Endometrium (tissue), 2 donors: ENCODE data around the gene INCA1.

ENCODE experiments used
- FAIRE-seq: peaks from 2 replicates; lab custom pipeline; 2012; peaks lifted over from hg19 to GRCh38; lab: Jason Lieb, UNC
- donor health status: control.
- donor health status: control.

The INCA1 gene

DNA sequence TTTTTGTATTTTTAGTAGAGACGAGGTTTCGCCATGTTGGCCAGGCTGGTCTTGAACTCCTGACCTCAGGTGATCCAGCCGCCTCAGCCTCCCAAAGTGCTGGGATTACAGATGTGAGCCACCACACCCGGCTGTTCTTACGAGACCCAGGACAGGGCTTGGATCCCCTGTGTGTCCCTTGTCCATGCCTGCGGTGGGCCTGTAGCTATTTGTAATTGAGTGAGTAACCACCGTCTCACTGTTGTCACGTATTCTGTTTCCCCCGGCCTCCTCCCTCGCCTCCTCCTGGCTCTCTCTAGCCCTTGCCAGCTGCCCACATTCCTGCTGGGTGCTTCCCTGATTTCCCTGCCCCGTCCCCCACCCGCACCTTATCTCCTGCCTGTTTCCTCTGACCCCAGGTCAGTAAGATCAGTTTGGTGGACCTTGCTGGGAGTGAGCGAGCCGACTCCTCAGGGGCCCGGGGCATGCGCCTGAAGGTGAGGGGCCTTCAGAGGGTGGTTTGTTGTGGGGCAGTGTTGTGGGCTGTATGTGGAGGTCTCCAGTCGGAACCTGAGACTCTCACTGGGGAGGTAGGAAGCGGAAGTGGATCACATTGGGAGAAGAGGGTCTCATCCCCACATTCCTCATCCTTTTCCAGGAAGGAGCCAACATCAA is 6.0 kb upstream of the INCA1 start:
- no peak for FAIRE-seq

DNA sequence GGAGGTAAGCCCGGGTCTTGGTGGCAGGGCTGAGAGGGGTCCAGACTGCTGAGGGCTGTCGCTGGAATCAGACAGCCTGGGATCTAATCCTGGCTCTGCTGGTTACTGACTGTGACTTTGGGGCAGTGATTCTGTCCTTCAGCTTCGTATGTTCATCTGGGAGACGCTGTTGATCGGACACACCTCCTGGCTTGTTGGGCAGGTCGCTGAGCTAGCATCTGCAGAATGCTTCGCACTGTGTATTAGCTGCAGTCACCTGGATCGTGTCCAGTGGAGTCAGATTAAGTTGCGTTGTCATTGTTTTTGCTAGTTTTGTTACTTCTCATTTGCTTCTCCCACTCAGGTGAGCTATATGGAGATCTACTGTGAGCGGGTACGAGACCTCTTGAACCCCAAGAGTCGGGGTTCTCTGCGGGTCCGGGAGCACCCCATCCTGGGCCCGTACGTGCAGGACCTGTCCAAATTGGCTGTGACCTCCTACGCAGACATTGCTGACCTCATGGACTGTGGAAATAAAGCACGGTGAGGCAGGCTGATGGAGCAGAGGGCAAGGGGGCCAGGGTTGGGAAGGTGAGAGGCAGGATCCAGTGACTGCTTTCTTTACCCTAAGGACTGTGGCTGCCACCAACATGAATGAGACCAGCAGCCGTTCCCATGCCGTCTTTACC is 4.9 kb upstream of the INCA1 start:
- no peak for FAIRE-seq

DNA sequence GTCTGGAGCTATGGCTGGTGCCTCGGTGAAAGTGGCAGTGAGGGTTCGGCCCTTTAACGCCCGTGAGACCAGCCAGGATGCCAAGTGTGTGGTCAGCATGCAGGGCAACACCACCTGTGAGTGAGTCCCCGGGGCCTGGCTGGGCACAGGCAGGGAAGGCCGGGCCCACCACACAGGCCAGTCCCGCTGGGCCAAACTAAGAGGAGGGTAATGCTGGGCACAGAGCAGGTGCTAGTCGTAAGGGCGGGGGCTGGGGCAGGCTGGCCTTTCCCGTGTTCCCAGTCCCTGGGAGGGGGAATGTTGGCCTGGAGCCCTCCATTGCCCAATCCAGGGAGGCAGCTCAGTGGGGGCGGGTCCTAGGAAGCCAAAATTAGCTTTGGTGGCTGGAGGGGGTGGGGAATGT is 2.9 kb upstream of the INCA1 start:
- no peak for FAIRE-seq

DNA sequence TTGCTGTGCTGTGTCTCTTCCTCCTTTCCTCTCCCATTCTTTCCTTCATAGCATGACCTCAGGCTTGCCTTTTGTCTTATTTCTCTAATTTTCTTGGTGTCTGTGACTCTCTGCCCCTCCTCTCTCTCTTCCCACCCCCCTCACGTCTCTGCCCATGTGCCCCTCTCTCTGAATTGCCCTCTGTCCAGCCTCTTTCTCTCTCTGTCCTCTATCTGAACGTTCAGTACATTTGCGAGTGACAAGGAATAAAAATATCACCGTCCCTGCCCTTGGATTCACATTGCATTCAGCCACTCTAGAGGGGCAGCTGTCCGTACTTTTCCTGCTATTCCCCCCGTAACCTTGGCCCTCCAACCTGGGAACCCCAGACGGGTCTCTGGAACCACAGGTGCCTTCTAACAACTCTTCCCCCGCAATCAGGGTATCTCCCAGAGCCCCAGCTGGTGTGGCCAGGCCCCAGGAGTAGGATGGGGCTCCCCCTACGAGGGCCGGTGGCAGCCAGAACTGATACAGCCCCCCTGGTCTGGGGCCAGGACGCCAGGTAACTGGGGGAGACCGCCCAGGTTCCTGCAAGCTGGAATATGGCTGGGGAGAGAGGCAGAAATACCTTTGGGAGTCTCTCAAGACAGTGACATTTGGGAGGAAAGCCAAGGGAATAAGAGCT is 2.2 kb upstream of the INCA1 start:
- no peak for FAIRE-seq

DNA sequence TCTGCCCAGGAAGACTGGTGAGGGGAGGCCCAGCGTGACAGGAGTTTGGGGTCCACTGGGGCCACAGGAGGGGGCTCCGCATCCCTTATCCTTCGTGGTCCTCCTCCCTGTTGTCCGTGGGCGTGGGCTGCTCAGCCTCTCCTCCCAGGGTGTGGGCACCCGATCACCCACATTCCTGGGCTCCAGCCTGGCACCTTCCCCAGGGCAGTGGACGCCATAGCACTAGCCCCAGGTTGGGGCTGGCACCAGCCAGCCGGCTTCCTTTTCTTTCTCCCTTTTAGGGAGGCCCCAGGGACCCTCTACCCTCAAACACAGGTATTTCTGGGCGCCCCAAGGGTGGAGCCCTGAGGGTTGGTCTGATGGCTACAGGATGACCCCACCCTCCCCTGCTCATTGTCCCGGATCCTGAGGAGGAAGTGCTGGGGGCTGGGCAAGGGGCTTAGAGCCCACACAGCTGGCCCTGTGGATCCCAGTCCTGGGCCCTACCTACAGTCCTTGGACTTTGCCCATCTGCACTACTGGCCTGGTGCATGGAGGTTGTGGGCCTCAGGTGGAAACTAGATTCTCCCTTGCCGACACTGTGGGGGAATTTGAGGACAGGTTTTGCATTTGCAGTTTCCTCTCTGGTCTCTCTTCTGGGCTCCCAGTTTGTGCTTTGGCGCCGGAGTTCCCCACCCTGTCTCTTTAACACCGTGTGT is 1.6 kb upstream of the INCA1 start:
- no peak for FAIRE-seq

DNA sequence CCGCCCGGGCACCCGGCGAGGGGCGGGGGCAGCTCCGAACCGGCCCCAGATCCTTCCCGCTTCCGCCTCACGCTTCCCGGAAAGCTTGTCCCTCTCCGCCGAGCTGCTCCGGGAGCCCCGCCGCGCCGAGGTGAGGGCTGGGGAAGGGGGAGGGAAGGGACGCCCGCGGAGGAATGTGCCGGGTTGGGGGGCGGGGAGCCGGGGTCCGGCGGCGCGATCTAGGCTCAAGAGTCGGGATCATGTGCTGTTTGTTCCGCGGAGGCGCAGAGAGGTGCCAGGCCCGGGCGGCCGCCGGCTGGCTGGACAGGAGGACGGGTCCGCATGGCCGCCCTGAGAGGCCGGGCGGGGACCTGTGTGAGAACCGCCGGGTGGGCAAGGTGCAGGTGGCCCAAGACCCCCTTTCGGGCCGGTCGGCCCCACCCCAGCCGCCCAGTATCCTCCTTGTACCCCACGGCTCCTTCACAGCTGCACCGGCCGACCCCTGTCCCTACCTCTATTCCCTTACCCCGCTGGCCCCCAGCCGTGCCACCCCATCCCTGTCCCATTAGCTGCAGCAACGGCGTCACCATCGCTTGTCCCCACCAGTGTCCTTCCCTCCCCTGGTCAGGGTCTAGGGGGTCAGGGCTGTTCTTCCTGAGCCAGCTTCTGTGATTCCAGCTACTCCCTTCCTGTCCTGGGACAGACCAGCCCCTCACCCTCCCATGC is 857 bp upstream of the INCA1 start:
- no peak for FAIRE-seq

DNA sequence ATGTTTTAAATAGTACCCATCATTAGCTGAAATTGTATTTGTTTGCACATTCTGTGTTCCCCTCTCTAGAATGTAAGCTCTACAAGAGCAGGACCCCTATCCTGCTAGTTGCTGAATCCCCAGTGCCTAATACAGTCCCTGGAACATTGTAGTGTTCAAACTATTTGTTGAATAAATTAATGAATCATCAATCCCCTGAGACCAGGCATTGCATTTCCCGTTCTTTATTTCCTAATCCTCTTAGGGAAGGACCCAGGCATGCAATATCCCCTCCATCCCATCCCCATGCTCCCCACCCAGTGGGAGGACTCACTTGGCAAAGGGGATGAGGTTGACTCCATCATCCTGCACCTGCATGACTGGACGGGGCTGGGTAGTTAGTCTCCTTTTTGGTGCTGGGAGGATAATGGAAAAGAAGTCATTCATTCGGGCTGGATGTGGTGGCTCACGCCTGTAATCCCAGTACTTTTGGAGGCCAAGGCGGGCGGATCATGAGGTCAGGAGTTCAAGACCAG is 3.2 kb downstream of the INCA1 start:
- FAIRE-seq = no peak

DNA sequence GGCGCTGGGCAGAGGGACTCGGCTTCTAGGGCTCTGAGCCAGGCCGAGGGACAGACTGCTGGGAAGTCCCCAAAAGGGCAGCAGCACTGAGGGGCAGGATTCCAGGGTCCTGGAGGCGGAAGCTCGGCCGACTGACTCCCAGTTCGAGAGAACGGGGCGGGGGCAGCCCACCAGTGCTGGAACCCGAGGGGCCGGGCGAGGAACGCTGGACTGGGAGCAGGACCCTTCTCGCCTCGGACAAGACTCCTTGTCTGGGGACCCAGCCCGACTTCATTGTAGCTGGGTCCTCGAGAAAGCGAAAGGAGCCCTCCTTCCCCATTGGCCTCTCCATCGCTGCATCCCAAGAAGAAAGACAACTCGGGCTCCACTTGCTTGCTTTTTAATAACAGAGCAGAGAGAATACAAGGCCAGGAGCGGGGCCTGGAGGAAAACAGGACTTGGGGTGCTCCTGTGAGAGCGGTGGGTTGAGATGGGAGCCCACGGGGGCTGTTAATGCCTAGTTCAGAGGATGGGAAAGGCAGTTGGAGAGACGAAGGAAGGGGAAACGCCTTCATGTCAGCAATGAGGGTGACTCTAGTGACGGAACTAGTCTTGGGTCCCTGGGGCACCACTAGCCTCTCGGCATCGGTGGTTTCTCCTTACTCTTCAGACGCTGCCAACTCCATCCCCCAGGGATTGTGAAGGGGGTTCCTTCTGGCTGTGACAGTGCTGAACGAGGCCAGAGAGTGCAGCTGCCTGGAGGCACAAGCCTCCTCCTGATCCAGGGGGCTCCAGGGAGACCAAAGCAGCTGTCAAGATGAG is 9.4 kb downstream of the INCA1 start:
- no peak for FAIRE-seq

DNA sequence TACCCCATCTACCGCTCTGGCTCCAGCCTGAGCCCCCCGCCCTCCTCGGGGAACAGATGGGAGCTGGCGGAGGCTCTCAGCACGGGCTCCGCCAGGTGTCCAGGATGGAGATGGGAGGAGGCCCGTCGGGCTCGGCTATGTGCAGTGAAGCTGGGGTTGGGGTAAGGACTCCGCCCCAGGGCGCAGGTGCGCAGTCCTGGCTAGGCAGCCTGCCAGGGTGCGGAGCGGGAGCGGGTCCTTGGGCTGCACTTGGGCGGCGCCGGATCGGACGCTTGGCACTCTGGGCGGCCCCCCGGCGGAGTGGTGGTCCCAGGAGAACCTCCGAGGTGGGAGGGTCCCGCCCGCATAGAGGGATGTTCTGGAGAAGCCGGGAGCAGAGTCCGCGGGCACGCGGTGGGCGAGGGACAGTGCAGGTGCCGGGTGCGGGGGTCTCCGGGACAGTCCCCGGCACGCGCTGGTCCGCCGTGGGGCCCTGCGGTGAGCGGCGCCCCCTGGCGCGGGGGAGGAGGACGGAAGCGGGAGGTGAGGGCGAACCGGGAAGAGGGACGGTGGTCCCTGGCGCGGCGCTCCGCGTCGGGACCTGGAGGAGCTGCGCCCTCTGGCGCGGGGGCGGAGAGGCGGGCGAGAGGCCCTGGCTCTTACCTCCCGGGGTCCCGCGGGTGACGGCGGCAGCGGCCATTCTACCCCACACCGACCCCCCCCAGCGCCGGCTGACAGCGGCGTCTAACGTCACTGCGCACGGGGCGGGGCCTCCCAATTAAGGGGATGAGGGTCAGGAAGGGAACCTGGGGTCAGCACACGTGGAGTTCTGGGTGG is 10.2 kb downstream of the INCA1 start, which contains the start of gene CAMTA2:
TSS of gene CAMTA2 (minus strand) at position 725 of the 816 bp plus-strand sequence. CDS start 1,453 bp downstream, outside the sequence.
- FAIRE-seq = no peak

DNA sequence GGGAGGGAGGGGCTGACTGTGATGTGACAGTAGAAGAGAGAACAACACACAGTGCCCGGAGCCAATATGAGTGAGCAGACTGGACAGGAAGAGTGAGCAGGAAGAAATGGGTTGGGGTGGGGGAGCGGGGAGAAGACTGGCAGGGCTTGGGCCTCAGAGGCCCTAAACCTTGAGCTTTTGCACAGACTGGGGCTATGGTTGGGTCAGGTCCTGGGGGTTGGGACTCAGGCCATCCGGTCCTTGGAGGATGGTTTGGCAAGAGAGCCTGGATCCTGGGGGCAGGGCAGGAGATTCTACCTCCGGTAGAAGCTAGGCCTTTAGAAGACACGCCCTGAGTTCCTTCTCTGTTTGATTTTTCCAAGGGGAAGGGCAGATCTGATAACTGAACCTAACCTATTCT is 10.9 kb downstream of the INCA1 start:
- no peak for FAIRE-seq

DNA sequence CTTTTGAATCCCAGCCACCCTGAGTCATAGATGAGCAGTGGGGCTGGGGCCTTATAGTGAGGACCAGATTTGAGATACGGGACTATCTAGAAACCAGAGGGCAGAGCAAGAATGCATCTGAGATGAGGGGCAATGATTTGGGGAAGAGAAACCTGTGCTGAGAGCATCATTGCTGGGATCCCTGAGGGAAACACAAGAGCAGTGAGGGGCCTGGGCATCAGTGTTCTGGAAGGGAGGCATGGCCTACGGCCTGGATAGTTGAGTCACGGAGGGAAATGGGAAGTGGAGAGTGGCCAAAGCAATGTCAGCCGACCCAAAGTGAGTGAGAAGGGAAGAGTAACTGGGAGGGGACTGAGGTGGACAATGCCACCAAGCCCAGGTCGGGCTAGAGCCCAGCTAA is 15.0 kb downstream of the INCA1 start:
- FAIRE-seq = no peak

DNA sequence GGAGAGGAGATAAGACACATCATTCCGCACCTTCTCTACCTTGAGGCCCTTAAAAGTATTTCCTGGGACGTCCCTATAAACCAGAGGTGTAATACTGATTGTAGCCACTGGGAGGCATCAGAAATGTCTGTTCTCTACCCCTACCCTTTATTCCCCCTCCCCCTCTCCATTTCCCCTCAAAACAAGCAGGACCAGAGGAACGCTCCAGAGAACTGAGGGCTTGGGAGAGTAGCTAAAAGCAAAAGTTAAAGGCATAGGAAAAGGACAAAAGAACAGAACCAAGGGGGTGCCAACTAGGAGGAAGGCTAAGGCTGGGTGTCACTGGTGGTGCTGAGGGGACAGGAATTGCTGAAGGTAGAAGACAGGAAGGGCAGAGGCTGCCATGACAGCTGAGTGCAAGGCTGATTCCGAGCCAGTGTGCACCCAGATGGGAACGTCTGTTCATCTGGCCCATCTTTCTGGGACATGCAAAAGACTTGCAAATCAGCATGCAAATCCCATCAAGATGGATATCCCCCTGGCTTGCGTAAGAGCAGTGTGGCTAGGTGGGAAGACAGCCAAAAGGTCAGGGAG is 16.6 kb downstream of the INCA1 start:
- FAIRE-seq = no peak

DNA sequence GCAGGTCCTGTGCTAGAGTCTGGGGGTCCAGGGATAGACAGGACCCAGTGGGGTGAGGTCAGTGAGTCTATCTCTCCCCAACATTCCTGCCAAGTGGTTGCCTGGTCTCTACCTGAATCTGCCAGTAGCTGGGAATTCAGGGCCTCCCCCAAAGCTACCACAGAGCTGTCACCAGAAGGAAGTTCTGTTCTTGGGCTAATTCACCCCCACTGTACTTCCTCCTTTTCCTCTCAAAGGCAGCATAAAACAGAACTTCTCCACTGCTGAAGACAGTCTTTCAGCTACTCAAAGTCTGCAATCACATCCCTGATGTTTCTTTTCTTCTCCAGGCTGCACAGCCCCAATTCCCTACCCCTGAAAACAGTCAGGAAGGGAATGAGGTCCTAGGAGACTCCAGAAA is 18.6 kb downstream of the INCA1 start:
- no peak for FAIRE-seq

DNA sequence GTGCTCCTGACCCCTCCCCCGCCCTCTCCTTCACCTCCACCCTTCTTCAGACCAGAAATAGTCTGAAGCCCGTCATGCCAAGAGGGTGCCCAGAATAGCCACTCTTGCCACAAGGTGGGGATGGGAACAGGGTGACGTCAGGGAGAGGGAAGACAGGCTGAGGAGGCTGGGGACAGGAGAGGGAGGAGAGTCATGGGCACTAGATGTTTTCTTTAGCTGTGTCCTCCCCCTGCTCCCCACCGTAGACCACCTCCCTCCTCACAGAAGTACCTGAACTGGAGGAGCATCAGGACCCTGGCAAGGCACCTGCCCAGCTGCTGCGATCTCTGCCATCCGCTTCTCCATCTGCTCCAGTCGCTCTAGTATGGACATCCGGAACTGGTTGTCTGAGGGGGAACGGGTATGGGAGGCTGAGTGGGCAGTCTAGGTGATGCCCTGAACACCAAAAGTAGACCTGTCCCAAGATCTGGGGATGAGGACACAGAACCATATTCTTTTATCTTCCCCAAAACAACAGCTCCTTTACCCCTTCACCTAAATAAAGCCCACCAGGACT is 23.1 kb downstream of the INCA1 start:
- no peak for FAIRE-seq

DNA sequence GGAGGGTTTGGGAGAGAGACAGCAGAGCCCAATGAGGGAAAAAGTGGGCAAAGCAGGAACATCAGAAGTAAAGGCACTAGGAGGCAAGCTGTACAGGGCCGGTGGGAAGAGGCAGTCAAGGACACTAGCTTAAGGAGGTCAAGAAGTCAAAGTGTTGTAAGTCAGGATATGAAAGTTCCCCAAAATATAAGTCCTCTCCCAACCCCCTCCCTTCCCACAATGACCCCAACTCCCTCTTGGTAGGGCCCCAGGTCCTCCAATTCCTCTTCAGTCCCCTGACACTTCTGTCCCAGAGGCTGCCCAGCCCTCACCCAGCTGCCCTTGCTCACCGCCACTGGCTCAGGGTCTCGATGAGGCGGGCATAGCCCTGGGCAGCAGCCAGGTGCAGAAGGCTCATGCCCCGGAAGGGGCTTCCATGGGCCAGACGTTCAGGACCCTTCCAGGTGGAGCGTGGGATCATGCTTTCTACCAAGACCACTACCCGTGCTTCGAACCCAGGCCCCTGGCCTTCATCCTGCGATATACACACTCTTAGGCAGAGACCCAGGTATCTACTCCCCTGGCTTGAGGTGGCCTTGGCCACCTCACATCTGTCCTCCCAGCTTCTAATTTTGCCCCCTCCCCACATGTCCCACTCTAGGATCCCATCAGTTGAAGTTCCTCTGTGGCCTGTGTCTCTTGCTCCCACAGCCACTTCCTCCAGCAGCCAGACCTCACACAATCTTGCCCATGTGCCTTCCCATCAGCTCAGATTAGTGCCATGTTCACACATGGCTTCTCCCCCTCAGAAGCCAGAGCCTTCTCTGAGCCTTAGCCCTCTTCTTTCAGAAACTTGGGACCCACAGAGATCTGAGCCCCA is 23.8 kb downstream of the INCA1 start:
- FAIRE-seq = no peak

DNA sequence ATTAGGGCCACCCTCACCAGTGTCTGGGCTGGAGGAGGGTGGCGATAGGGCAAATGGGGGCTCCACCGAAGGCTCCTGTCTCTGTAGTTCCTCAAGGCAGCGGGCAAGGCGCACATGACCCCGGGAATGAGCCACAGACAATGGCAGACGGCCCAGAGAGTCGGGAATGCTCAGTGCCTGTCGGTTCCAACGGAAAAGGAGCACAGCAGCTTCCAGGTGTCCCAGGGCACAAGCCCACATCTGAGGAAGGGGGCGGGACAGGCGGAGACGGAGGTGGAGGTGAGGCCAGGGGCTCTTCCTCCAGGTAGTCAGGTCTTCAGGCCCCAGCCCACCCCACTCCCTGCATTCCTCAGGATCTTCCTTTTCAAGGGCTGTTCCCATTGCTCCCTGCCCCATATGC is 24.6 kb downstream of the INCA1 start:
- FAIRE-seq = no peak

DNA sequence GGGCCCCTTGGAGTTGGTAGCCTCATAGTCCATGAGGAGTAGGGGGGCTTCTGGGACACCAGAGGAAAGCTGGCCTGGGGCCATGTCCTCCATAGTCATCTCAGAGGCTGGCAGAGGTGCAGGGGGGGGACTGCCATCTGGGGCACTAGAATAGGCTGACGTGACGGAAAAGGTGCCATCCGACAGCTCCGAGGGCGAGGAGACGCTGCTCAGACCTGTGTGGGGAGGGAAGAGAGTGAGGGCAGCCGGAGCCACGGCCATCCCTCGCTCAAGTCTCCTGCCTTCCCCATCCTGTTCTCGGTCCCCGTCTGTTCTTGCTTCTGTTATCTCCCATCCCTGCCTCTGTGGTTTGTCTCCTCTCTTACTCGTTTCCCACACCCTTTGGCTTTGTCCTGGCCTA is 25.0 kb downstream of the INCA1 start:
- no peak for FAIRE-seq

DNA sequence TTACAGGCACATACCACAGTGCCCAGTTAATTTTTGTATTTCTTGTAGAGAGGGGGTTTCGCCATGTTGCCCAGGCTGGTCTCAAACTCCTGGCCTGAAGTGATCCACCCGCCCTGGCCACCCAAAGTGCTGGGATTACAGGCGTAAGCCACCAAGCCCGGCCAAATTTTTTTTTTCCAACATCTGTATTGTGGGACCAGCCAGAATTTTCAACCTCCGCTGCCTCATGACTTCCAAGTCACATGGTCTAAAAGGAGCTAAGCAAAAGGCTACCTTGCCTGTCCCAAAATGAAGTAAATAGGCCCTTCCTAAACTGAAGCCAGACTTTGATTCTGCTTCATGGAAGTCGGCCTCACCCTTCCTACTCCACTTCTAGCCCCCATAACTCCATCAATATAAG is 25.5 kb downstream of the INCA1 start:
- no peak for FAIRE-seq

DNA sequence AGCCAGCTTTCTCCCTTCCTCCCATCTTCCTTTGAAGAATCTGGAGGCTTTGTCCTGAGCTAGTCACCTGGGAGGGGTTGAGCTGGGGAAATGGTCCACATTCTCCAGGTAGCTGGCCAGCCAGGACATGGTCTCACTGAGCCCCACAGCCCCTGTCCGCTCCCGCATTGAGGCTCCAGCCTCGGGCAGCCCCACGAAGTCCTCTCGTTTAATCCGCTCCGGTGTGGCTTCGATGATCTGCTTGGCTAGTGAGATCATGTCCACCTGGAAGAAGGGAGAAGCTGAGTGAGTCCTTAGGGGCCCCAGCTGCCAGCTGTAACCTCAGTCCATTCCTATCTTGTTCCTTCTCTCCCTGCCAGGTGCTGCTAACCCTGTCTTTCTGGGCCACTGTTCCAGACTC is 27.0 kb downstream of the INCA1 start:
- FAIRE-seq = no peak
